Astrocyte of the spinal cord (primary cell): Measurements from ENCODE around the gene LIPG.
"Not testable (repeated sequence)": the region's sequence is repeated elsewhere in the genome, so short reads cannot be mapped to it uniquely, and the experiment has no call there.

Source experiments
- DNase-seq: peaks from one replicate; pipeline ENCODE4 v3.0.0; 2011; ENCODE audit warnings: low read depth, low spot score
- H3K4me3 ChIP-seq: 2 replicates; pipeline ENCODE4 v1.5.1; 2011; ENCODE audit warnings: low read depth, mild to moderate bottlenecking, low read length, moderate library complexity
- in situ Hi-C: cut with HindIII; loops from 2 replicates; pipeline ENCODE4 v1.10.0; 2017; ENCODE audit warnings: low sequenced_read_pairs
- TF ChIP-seq, protein P1 (sequence below): IDR thresholded peaks from 2 replicates; pipeline ENCODE4 v1.5.1; 2012; ENCODE audit warnings: low read depth, mild to moderate bottlenecking, low read length, inconsistent platforms

LIPG gene

DNA sequence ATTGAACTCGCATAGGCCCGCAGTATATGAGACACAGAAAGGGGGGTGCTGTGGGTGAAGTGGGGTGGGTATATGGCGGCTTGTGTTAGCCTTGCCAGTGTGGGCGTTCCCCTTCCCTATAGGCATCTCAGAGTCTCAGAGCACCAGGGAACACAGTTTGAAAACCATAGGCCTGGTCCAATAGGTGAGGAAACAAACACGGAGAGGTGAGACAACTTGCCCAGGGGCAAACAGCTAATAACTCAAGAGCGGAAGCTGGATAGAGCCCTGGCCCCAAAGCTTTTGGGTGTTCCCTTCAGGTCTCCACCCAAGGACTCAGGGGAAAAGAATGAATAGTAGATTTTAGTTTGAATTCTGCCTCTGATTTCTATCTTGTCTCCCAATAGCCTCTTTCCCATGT lies 7.9 kb downstream of the LIPG start:
- in situ Hi-C loops = no loop called here
- TF ChIP-seq, protein P1, sequence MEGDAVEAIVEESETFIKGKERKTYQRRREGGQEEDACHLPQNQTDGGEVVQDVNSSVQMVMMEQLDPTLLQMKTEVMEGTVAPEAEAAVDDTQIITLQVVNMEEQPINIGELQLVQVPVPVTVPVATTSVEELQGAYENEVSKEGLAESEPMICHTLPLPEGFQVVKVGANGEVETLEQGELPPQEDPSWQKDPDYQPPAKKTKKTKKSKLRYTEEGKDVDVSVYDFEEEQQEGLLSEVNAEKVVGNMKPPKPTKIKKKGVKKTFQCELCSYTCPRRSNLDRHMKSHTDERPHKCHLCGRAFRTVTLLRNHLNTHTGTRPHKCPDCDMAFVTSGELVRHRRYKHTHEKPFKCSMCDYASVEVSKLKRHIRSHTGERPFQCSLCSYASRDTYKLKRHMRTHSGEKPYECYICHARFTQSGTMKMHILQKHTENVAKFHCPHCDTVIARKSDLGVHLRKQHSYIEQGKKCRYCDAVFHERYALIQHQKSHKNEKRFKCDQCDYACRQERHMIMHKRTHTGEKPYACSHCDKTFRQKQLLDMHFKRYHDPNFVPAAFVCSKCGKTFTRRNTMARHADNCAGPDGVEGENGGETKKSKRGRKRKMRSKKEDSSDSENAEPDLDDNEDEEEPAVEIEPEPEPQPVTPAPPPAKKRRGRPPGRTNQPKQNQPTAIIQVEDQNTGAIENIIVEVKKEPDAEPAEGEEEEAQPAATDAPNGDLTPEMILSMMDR = no peak
- no peak overlapping the region for H3K4me3 ChIP-seq
- no peak for DNase-seq

DNA sequence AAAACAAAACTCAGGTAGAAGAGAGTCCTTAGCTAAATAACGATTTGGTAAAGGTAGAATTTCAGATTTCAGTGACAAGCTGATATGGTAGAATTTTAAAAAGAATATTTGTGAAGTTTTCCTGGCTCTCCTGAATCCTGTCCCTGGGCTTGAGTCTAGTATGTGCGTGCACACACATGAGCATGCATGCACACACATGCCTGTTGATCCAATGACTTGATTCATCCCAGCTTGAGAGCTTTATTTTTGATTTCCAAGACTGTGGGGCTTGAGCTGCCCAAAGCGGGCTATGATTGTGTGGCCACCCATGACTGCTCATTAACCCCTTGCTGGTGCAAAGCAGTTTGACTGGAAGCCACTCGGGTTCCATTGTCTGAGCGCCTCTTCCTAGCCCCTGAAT lies 9.0 kb downstream of the LIPG start:
- in situ Hi-C loops = no loop called here
- DNase-seq = no peak
- TF ChIP-seq, protein P1 = no peak
- no peak overlapping the region for H3K4me3 ChIP-seq

DNA sequence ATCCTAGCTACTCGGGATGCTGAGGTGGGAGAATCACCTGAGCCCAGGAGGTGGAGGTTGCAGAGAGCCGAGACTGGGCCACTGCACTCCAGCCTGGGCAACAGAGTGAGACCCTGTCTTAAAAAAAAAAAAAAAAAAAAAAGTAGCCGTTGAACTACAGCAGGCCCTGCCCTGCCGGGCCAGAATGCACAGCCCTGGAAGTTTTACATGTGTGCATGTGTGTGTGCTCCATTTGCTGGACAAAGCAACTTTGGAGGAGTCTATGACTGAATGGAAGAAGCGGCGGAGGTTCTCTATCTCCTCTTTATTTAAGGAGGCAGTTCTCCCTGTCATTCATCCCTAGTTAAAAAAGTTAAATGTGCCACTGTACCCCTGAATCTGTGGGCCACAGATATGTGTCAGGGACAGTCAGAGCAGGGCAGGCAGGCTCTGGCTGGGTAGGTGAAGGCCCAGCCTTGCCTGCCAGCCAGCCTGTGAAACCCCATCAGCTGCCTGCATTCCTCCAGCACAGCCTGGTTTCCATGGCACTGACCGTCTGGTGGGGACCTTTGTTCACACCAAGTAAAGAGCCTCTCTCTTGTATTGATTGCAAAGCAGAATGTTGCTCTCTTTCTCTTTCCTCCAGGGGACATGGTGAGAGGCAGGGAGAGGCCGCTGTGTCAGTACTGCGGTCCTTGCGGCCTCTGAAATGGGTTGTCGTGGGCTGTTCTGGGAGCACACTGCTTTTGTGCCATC lies 10.9 kb downstream of the LIPG start:
- H3K4me3 ChIP-seq = no peak overlapping the region
- TF ChIP-seq, protein P1 = no peak
- in situ Hi-C loops = no loop called here
- no peak for DNase-seq

DNA sequence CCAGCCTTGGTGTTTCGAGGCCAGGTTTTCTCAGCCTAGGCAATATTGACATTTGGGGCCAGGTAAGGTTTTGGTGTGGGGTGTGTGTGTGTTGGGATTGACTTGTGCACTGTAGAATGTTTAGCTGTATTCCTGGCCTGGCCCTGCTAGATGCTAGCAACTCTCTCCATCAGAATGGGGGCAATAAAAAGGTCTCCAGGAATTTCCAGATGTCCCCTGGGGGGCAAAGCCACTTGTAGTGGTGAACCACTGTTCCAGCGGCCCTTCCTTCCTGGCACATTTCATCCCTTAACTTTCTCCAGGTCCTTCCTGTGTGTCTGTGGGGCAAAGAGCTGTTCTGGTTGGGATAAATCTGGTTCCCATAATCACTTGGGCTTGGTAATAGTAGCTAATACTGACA lies 12.0 kb downstream of the LIPG start:
- DNase-seq = no peak
- H3K4me3 ChIP-seq = no peak overlapping the region
- in situ Hi-C loops = no loop called here
- TF ChIP-seq, protein P1 = no peak

DNA sequence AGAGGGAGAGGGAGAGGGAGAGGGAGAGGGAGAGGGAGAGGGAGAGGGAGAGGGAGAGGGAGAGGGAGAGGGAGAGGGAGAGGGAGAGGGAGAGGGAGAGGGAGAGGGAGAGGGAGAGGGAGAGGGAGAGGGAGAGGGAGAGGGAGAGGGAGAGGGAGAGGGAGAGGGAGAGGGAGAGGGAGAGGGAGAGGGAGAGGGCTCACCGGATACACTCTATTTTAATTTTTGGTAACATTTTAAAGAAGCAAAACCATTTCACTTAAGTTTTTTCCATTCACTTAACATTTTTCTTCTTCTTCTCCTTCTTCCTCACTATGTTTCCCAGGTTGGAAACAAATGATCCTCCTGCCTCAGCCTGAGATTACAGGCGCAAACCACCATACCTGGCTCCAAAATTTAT lies 17.2 kb downstream of the LIPG start:
- in situ Hi-C loops, H3K4me3 ChIP-seq, DNase-seq: not testable (repeated sequence)

DNA sequence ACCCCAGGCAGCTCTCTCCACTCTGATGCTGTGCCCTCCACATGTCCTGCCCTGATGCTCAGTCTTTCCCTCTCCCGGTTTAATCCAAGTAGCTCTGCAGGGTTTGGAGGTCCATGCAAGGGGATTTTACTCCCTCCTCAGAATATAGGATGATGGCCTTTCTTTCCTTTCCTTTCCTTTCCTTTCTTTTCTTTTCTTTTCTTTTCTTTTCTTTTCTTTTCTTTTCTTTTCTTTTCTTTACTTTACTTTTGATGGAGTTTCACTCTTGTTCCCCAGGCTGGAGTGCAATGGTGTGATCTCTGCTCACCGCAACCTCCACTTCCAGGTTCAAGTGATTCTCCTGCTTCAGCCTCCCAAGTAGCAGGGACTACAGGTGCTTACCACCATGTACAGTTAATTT lies 17.7 kb downstream of the LIPG start:
- H3K4me3 ChIP-seq, in situ Hi-C loops: not testable (repeated sequence)

DNA sequence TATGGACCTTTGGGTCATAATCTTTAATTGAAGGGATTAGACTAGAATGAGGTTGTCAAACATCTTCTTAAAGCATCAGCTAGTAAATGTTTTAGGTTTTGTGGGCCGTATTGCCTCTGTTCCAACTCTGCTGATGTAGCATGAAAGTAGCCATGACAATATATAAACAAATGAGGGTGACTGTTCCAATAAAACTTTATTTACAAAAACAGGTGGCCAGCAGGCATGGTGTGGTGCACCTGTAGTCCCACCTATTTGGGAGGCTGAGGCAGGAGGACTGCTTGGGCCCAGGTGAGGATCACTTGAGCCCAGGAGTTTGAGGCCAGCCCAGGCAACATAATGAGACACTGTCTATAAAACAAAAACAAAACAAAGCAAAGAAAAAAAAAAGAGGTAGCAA lies 18.4 kb downstream of the LIPG start:
- TF ChIP-seq, protein P1 = no peak
- no peak for DNase-seq
- no peak overlapping the region for H3K4me3 ChIP-seq
- in situ Hi-C loops = no loop called here

More for the DNA sequence above, 17.7 kb downstream of the LIPG start:
- not testable (repeated sequence) for DNase-seq

DNA sequence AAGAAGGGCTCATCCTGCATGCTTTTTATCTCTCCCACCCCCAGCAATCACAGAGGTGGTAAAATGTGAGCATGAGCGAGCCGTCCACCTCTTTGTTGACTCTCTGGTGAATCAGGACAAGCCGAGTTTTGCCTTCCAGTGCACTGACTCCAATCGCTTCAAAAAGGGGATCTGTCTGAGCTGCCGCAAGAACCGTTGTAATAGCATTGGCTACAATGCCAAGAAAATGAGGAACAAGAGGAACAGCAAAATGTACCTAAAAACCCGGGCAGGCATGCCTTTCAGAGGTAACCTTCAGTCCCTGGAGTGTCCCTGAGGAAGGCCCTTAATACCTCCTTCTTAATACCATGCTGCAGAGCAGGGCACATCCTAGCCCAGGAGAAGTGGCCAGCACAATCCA lies 19.5 kb downstream of the LIPG start:
- DNase-seq = no peak
- in situ Hi-C loops = no loop called here

More for the DNA sequence above, 19.5 kb downstream of the LIPG start:
- H3K4me3 ChIP-seq = no peak overlapping the region
- TF ChIP-seq, protein P1 = no peak
